GM21529 (cell line): ENCODE data around the gene VWC2L.

ENCODE experiments used
- ATAC-seq: cut with Tn5 transposase; IDR thresholded peaks from one replicate; pipeline ENCODE4 v1.9.1; 2021; ENCODE audit not compliant: unreplicated experiment

Gene VWC2L

DNA sequence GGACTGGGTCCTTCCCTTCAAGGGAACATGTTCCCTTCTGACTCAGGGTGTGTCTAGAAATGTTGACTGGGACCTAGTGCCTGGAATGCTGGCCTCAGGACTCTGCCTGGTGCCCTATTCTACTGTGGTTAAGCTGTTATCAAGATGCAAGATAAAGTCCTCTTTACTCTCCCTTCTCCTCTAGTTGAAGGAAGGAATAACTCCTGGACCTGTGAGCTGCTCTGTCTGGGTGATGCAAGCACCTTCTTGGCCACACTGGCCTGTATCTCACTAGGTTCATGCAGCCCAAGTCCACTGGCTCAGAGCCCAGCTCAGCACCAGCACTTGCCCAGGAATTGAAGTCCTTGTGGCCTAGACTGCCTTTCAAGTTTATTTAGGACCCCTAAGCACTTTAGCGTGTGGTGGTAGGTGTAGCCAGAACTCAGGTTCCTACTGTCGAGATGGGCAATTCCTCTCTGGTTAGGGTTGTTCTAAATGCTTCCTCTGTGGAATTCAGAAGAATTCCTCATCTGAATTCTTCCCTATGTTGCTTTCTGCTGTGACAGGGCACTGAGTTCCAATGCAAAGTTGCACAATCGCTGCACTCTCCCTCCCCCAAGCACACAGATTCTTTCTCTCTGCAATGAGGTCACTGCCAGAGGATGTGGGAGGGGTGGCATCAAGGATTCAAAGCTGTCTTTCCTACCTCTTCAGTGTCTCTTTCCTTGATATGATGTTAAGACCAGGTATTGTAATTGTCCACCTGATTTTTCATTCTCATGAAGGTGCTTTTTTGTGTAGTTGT is 54.7 kb downstream of the VWC2L start:
- ATAC-seq, result no peak

DNA sequence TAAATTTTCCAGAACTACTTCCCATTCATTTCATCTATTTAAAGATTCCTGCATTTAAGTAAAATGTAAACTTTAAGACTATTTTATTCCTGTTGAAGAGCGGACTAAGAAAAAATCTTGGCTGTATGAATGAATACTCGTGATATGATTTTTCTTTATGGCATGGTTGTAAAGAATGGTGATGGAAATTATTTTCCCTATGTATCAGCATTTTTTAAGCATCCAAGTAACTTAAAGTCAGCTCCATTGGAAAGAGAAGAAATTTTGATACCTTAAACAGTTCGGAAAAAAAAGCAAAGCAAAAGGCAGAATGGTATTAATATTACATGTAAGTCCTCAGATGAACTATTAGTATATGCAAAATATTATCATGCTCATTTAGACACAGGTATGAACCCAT is 58.9 kb downstream of the VWC2L start:
- no peak for ATAC-seq

DNA sequence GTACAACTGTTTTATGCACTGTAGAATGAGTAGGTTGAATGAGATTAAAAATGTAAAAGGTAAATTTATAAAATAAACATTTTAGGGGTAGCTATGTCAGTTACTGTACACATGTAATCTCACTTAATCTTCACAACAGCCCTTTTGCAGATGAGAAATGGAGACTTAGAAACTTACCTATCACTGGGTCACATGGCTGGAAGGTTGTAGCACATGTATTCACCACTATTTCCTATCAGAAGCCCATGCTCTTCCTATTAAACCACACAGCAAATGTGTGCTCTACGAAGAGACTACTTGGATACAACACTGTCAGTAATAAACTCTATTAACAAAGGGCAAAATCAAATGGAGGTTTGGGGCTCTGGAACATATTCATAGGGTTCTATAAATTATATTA is 60.5 kb downstream of the VWC2L start:
- no peak for ATAC-seq

DNA sequence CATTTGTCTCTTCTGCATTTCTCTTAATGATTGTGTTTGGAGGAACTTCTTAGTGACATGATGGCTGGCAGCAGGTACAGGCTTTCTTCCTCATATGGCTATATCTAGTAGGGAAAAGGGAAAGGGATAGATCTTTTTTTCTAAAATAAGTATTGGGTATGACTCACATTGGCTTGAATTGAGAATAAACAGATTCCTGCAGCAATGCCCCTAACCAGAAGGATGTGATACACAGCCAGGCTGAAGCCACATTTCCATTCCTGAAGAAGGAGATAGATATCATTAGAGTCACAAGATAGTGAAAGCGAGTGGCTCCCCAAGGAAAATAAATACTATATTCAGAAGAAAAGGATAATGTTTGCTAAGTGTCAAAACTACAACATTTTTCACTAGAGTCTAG is 61.1 kb downstream of the VWC2L start:
- no peak for ATAC-seq

DNA sequence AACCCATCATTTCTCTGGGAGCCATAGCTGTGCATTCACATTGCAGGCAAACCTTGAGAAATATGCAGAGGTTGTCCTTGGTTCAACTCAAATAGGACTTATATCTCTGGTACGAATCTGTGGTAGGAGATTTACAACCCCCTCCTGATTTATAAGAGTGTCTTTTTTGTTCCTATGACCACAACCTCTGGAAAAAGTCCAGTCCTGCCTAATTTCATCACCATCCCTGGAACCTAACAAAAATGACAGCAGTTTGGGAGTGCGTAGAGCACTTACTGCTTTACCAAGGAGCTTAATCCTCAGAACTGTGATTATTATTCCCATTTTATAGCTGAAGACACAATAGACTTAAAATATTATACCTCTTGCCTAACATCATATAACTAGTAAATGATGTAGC is 66.5 kb downstream of the VWC2L start:
- ATAC-seq, result no peak

DNA sequence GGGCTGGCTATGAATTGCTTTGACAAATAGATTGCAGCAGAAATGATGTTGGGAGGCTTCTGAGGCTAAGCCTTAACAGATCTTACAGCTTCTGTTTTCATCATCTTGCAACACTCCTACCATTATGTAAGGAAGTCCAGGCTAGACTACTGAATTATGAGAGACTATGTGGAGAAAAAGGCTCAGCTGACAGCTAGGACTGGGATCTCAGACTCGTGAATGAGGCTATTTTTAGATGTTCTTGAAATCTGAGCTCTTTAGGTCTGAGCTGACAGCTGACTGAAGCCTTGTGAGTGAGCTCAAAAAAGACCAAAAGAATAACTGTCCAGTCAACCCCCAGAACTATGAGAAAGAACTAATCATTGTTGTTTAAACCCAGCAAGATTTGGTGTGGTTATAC is 70.3 kb downstream of the VWC2L start:
- ATAC-seq, result no peak

DNA sequence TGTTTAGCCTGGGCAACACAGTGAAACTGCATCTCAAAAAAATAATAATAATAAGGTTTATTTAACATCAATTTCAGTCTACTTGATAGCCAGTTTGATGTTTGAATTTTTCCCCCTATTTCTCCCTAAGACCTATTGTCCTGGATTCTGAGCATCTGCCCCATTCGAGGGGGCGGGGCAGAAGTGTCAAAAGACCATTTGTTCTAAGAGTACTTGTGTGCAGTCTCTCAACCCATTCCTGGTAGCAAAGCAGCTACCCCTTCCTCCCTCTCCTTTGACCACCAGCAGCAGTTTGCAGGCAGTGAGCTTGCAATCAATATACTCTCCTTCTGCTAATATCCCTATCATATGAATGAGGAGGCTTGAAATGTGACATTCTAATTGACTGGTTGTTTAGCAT is 71.9 kb downstream of the VWC2L start:
- no peak for ATAC-seq

DNA sequence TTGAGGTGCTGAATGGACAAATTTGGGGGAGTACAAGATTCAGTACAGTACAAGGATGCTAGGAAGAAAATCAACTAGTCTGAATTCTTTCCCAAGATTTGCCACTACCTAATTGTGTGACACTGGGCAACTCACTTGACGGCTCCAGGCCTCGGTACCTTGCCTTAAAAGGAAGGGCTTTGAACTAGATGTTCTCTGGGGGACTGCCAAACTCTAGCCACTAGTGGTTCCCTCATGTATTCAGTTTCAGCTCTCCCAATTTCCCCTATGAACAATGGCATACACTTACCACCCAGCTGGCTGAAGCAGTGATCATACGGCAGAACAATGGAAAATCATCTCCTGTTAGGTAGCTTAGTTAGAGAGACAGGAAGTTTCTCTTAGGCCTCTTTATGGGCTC is 73.4 kb downstream of the VWC2L start:
- no peak for ATAC-seq

DNA sequence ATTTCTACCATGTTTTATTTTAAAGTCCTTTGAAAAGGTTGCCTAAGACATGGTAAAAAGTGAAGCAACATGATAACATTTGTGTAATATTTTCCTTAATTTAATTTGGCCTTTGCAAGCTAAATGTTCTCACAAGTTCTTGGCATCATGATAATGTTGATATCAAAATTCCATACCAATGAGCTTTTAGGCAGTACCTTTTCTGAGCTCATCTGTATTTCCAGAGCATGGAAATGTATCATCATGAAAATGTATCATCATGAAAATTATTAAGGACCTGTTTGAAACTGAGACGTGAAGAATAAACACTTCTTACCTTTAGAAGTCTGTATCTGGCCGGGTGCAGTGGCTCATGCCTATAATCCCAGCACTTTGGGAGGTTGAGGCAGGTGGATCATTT is 73.8 kb downstream of the VWC2L start:
- no peak for ATAC-seq

DNA sequence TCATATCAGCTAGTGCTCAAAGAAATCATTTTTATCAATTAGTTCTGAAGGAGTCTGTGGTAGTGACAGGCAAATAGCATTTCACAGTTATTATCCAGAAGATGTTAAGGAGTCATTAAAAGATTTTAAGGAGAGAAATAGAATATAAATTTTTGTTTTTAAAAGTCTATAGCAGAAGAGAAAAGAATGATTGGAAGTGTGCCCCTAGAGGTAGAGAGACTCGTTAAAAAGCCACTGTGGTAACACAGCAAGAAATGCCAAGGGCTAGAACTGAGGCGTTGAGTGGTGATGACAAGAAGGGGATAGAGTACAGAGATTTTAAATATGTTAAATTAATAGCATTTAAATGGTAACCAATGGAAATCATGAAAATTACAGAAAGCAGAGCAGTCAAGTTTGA is 78.3 kb downstream of the VWC2L start:
- no peak for ATAC-seq

DNA sequence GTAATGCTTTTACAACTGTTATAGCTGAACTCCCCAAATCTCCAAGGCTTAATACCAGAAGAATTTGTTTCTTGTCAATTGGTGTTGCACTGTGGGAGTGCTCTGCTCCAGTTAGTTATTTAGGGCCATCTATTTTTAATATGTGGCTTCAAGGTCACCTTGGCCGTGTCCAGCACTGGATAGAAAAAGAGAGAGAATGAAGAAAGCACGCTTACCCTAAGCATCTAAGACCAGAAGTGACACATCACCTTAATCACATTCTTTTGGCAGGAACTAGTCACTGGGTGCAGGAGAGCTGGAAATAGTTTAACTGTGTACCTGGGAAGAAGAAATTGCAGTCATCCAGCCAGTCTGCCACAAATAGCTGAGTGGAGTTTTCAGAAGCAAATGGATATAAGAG is 78.8 kb downstream of the VWC2L start:
- no peak for ATAC-seq

DNA sequence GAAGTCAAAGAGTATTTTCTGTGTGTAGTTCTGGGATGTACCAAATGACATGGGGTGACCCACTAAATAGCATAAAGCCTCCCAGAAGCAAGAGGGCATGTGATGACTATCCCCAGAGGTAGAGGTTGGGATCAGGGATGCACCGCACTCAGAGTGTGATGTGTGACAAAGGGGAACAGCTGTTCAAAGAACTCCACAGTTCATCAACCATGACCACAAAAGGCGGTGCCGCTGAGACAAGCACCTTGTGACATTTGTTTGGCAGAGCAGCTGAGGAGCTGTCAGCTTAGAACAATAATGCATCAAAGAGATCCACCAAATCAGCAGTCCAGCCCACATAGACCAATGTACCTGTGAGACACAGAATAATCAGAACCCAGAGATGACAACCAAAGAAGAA is 81.3 kb downstream of the VWC2L start:
- ATAC-seq, result no peak

DNA sequence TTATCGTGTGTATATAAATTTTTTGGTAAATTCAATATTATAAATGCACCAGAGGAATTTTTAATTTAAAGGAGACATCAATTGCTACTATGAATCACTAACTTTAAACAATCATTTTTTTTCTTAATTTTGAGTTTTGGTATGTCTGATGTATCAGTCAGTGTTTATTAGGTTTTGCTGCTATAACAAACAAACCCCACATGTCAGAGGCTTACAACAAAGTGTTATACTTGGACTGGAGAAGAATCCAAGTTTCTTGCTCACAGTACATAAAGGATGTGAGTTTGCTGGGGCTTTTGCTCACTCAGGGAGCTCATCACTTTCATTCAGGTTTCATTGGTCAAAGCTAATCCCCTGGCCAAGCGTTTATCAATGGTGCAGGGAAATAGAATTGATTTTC is 81.8 kb downstream of the VWC2L start:
- no peak for ATAC-seq

DNA sequence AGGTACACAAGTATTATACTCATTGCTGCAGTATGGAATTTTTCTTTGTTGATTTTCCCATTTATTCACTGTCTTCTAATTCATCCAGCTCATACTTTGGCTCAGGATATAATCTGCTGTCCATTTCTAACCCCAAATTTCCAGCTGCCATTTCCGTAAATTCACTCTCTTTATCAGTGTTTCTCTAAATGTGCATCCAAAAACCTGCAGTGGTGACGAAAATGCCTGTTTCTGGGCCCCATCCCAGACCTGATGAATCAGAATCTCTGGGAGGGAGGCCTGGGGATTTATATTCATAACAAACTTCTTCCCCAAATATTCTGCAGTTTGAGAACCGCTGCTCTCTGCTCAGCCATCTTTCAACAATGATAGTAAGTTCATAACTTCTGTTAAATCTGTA is 86.6 kb downstream of the VWC2L start:
- ATAC-seq, result no peak

DNA sequence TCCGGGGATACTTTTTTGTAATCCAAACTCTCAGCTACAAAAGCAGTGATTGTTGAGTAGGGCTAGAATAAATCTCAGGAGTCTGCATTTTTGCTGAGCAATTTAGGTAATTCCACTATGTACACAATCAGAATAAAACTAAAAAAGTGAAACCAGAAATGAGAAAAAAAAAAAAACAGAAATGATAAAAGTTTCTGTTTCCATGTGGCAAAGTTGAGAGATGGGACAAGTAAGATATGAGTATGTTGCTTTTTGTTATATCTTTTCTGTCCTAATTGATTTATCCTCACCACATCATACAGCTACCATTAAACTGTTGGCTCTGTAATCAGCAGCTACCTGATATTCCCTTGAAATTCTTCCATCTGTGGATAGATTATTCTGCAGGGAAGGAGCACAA is 92.7 kb downstream of the VWC2L start:
- peak; percentile 63 for ATAC-seq

DNA sequence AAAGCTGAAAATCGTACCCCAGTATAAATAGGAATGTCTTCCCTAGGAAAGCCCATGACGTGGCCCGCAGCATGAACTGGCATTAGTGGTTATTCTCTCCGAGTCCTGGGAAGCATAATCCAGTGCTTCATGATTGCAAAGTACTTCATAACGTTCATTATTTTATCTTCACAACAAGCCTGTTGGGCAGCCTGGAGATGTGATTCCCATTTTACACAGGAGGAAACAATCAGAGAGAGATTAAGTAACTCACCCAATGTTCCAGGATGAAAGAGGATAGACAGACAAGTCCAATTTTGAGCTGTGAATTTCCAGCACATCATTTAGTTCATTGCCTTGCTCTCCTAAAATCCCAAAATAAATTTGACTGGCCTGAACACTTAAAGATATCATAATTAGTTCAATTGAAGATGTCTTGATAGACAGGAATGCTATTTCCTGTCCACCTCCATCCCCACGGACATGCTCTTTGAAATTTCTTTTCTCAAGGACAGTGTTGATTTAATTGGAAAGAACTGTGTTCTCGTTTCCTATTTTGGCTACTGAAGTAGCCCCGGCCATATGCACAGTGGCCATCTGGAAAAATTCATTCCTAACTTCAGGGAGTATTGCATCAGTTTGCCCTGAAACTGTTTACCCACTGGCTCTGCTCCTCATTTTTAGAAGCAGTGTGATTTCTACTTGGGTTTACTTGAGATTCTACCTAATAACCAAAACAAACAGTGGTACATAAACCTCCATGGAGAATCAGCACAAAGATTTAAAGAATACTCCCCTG is 93.9 kb downstream of the VWC2L start:
- no peak for ATAC-seq

DNA sequence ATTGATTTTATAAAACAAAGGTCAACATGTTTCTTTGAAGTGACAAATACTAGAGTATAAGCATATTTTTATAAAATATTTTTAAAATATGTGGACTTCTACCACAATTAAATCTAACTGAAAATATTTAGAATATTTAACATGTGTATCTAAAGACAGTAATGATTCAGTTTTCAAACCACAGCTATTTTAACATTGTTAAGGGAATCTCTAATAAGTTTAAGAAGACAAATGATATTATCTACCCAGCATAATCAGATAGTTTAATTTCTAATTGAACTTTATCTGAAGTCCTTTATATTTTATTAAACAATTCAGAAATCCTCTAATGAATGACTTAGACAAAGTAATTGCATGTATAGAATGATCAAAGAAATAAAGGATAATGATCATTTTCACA is 96.2 kb downstream of the VWC2L start:
- ATAC-seq, result no peak

DNA sequence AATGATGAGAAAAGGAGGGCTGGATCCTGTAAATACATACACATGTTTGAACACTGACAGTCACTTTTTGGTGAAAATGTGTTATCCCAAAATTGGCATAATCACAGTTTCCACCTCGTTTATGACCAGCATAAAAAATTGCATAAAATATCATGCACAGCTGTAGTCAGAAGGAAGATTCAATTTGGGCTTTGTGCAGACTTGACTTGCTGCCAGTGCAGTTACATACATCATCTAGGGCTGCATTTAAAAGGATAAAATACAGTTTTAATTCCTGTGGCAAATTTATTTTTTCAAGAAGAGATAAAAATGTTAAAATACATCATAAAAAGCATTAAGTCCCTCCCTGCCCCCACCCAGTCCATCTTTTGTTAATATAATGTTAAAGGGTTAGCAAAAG is 103.8 kb downstream of the VWC2L start:
- ATAC-seq, result no peak

DNA sequence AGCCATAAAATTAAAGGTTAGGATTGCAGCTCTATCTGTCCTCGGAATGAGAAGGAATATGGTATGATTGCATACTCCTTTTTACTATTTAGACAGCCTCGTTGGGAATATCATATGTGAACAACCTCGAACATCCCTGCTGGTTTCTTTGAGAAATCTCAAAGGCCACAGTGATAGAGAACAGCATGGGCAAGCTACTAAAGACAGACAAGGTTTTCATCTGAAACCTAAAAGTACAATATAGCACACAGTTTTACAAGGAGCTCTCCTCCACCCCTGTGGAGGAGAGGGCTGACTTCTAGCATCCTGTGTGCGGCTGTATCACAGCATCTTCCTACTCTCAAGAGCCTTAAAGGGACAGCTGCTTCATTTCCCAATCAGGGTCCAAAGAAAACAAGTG is 104.3 kb downstream of the VWC2L start:
- no peak for ATAC-seq

DNA sequence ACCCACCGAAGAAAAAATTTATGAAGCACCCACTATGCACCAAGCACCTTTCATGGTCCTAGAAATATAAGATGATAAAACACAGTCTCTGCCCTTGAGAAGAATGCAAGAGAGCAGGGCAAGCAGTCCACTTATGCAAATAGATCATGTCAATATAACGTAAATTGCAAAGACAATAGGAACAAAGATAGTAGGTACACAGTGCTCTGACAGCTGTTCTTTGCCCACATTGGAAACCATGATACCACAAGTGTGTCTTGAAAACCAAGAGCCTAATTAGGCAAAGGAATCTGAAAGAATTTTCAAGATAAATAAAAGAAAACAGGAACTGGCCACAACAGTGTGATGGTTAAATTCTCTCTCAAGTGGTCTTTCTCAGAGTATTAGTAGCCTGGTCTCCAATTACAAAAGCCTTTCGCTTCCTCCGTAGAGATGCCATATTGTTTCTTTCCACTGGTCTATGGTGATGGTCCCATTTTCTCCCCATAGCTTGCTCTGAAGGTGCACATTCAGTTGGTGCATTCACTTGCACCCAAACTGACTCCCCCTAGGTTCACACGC is 108.5 kb downstream of the VWC2L start:
- ATAC-seq, result no peak

DNA sequence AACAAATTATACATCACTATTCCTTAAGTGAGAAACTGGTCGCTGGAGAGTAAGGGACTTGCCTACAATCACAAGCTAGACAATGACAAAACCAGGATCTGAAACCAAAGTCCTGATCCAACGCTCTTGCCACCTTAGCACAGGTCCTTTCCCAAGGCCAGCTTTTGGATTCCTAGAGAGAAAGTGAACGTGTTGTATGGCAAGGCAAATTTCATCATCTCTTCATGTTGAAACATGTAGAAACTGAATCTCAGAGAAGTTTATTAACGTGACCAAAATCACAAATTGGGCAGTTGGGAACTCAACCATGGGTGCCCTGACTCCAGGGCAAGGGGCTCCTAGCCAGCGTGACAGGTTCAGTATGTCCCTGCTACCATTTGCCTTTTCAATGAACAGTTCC is 118.2 kb downstream of the VWC2L start:
- no peak for ATAC-seq

DNA sequence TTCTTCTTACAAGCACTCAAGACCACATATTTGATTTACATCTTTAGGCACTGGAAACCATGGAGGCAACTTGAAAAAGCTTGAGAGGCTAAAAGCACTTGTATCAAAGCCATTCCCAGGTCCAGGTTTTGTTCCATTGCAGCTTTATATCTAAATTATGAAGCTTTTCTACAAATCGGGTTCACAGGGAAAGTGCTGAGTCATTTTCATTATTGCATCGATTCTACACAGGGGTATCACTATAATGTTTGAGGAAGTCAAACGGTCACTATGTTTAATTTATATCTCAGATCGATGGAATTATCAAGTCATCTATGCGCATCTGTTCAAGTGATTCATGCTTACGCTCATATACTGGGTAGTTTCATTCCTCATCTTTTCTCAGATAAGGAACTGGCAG is 118.7 kb downstream of the VWC2L start:
- no peak for ATAC-seq
